NCI-H2227 treated with DMSO at 0.1 percent for 48 hours (cell line): ENCODE results near the gene ZNF804A.

Experiments used
- DNase-seq: peaks from one replicate; lab custom pipeline; 2025; lab: John Stamatoyannopoulos, UW

Gene ZNF804A

DNA sequence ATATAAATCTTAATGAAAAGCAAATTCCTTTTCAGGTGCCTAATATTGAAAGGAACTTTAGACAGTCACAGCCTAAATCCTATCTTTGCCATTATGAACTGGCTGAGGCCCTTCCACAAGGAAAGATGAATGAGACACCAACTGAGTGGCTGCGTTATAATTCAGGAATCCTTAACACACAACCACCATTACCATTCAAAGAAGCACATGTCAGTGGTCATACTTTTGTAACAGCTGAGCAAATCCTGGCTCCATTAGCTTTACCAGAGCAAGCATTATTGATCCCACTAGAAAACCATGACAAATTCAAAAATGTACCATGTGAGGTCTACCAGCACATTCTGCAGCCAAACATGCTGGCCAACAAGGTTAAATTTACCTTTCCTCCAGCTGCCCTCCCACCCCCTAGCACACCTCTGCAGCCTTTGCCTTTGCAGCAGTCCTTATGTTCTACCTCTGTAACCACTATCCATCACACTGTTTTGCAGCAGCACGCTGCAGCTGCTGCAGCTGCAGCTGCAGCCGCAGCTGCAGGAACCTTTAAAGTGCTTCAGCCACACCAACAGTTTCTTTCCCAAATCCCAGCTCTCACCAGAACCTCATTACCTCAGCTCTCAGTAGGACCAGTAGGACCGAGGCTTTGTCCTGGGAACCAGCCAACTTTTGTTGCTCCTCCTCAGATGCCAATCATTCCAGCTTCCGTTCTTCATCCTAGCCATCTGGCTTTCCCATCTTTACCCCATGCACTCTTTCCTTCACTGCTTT, 340.1 kb downstream of the ZNF804A start:
- no peak for DNase-seq

DNA sequence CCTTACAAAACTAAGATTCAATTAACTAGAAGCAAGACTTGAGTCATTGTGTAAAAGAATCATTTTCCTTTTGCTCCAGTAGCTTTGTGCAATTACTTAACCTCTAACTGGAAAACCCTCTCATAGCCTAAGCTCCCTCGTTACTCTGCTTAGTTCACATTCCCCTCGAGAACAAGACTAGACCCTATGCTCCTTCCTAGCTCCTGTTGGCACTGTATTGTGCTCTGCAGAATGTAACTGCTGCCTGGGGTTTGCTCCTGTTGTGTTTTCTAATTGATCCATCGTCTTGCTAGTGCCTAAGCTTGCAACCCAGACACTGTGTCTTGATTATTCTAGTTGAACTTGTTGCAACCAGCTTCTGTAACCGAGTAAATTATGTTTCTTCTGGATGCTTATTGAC, 347.0 kb downstream of the ZNF804A start:
- no peak for DNase-seq

DNA sequence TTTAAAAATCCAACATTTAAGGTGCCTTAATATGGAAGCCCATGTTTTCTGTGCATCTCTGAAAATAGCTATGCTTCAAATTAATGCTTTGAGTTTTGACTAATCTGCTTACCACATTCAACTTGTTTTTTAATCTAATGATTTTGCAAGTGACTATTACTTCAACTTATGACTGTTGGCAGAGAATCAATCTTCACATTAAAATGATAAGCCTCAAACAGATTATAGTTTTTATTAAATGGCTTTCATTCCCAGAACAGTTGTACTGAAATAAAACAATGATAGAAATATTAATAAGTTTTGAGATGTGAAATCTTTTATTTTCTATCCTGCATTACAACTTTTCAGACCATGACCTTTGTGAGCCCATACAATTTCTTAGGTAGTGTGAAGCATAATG, 347.5 kb downstream of the ZNF804A start:
- DNase-seq = no peak

DNA sequence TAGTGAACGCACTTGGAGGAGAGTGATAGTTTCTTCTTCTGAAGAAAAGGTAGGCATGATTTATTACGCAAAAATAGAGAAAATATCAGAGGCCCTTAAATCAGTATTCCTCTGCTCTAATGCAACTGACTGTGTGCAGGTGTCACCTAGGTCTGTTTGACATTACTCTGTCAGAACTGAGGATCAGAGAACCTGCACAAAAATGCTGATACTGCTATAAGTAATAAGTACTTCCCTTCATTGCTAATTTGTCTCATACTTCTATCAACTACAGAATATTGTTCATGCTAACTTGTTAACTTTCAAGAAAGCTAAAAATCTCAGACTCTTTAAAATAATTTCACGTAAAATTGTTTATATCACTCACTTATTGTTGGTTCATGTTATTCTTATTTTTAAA, 358.5 kb downstream of the ZNF804A start:
- no peak for DNase-seq

DNA sequence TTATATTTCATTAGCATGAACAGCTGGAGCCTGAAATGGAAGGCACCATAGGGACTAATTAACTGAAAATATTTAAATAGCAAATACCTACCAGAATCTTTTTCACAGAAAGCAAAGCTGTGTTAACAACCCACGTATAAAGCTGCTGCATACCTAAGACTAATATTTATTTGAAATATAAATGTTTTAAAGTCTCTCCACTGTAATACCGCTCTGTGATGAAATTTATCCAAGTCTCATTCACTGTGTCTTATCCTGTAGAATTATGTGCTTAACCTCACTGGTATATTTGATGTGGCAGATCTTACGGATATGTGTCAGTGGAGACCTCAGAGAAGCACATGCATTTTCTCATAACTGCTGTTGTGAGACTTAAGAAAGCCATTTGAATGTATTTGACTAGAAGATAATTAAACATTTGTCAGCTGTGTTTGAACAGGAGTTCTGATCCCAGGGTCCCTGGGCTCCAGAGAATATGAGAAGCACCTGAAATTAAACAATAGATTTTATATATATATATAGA, 373.3 kb downstream of the ZNF804A start:
- DNase-seq = no peak
